Thyroid gland (tissue), 4 donors: ENCODE results near the gene EGFR. TPM values are rescaled to one million over a fixed set of nuclear protein-coding genes. Genes with fewer than 3 reads are reported as not detected.

Source experiments
- DNase-seq, 2 donors: peaks; one replicate each; pipeline ENCODE4 v3.0.0-alpha.2; 2019
- H3K27ac ChIP-seq, 3 donors: fragments of 200-600 bp; sonication (generic); 1 replicate in 2 of 3; 2 replicates in 1 of 3; pipeline ENCODE4 v1.5.1; 2016 to 2019; ENCODE audit warnings: mild to moderate bottlenecking in 1 of 3, moderate library complexity in 1 of 3
- H3K27me3 ChIP-seq: fragments of 200-600 bp; sonication (generic); one replicate; pipeline ENCODE4 v1.5.1; 2019
- H3K36me3 ChIP-seq, 2 donors: fragments of 200-600 bp; sonication (generic); one replicate each; pipeline ENCODE4 v1.5.1; 2016 to 2019
- H3K4me1 ChIP-seq, 2 donors: fragments of 200-600 bp; sonication (generic); one replicate each; pipeline ENCODE4 v1.5.1; 2017 to 2019
- H3K4me3 ChIP-seq, 3 donors: fragments of 200-600 bp; sonication (generic); replicated peaks in 1 of 3; 1 replicate in 2 of 3; 2 replicates in 1 of 3; pipeline ENCODE4 v1.5.1; 2016; ENCODE audit warnings: mild to moderate bottlenecking in 1 of 3
- H3K9me3 ChIP-seq: fragments of 200-600 bp; sonication (generic); one replicate; pipeline ENCODE4 v1.5.1; 2017
- POLR2A ChIP-seq, 2 donors: fragments of 450-650 bp; IDR thresholded peaks; one replicate each; pipeline ENCODE4 v1.6.1; 2017; ENCODE audit warnings: antibody characterized with exemption in 2 of 2, mild to moderate bottlenecking in 2 of 2, moderate library complexity in 1 of 2
- WGBS, 2 donors: methylation state at CpG; one replicate each; pipeline ENCODE4 v1.1.5; 2017; 5-methylcytosine and 5-hydroxymethylcytosine counted together
- intact Hi-C: fragments of 100-400 bp; cut with DNase I; formaldehyde crosslinking; loops from one replicate; pipeline ENCODE4 v1.15.1; 2023
- total RNA-seq, 4 donors: library from RNA; depleted of rRNA; stranded (reverse); fragments of >200 nt; gene quantifications; one replicate each; pipeline ENCODE4 v1.2.3, GENCODE V29; 2016
- TF ChIP-seq, protein P1 (sequence below), 6 experiments: fragments of 200-600 bp in 3 of 6; fragments of 450-650 bp in 3 of 6; sonication (generic) in 3 of 6; IDR thresholded peaks; one replicate each; pipeline ENCODE4 v1.5.1; 2016 to 2019; ENCODE audit warnings: antibody characterized with exemption in 6 of 6, mild to moderate bottlenecking in 2 of 6, inconsistent platforms in 1 of 6, moderate library complexity in 1 of 6

EGFR gene
- total RNA-seq, 4 donors from 2014 or later: 57.5 to 96.2 (median 84.7) TPM

DNA sequence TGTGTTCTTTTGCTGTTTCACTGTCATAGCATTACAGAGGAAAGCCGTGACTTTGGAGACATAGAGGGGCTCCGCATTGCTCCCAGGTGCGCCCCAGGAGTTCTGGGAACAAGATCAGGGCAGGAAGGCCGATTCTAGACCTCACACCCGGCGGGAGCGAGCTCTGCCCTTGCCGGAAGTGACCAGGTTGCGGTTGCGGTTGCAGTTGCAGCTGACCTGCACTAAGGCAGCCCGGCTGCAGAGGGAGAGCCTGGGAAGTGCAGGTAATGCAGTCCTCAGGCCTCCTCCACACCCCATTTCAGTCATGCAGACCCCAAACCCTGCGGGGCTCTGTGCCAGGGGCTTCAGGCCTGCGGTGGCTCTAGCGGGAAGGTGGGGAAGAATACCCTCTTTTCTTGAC, 216.3 kb downstream of the EGFR start:
- Histone ChIP-seq H3K36me3 (no peaks in the 10 kb centered on the region), H3K4me3 (no peak overlapping the region), H3K4me1 (peaks cover 0 to 9% of the 10 kb centered on the region in 2 donors), H3K9me3 (no peaks in the 10 kb centered on the region), H3K27me3 (no peaks in the 10 kb centered on the region), H3K27ac (no peak overlapping the region)
- TF ChIP-seq, protein P1, sequence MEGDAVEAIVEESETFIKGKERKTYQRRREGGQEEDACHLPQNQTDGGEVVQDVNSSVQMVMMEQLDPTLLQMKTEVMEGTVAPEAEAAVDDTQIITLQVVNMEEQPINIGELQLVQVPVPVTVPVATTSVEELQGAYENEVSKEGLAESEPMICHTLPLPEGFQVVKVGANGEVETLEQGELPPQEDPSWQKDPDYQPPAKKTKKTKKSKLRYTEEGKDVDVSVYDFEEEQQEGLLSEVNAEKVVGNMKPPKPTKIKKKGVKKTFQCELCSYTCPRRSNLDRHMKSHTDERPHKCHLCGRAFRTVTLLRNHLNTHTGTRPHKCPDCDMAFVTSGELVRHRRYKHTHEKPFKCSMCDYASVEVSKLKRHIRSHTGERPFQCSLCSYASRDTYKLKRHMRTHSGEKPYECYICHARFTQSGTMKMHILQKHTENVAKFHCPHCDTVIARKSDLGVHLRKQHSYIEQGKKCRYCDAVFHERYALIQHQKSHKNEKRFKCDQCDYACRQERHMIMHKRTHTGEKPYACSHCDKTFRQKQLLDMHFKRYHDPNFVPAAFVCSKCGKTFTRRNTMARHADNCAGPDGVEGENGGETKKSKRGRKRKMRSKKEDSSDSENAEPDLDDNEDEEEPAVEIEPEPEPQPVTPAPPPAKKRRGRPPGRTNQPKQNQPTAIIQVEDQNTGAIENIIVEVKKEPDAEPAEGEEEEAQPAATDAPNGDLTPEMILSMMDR (IDR thresholded peaks at IDR 0.05): no peak
- TF ChIP-seq POLR2A (IDR thresholded peaks at IDR 0.05): no peak
- no peak for DNase-seq
- intact Hi-C loops: no loop called here
- 88 to 92% methylated on average over 9 to 14 of the region's 14 CpGs for WGBS, 2 donors

DNA sequence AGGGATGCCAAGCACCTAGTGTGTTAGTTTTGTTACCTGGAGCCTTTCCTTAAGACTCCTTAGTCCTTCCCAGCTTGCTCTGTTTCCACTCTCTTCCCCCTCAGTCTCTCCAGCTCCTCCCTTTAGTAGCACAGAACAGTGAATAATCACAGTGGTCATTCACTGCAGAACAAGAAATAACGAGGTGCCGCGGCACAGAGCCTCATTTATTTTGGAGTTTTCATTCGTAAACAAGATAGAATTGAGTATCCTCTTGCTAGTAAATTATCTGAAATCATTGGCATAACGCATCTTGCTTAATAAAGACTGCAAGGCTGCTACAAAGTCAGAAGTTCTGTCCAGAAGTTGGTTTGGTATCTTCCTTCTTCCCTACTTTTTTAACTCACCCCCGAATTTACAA, 217.0 kb downstream of the EGFR start:
- Histone ChIP-seq H3K27me3 (no peaks in the 10 kb centered on the region), H3K4me1 (peaks cover 0 to 9% of the 10 kb centered on the region in 2 donors), H3K27ac (no peak overlapping the region), H3K9me3 (no peaks in the 10 kb centered on the region), H3K4me3 (no peak overlapping the region), H3K36me3 (no peaks in the 10 kb centered on the region)
- 86 to 88% methylated on average over 6 of the region's 6 CpGs for WGBS, 2 donors
- intact Hi-C loops: no loop called here
- TF ChIP-seq, protein P1 (IDR thresholded peaks at IDR 0.05): no peak
- TF ChIP-seq POLR2A (IDR thresholded peaks at IDR 0.05): no peak
- no peak for DNase-seq

DNA sequence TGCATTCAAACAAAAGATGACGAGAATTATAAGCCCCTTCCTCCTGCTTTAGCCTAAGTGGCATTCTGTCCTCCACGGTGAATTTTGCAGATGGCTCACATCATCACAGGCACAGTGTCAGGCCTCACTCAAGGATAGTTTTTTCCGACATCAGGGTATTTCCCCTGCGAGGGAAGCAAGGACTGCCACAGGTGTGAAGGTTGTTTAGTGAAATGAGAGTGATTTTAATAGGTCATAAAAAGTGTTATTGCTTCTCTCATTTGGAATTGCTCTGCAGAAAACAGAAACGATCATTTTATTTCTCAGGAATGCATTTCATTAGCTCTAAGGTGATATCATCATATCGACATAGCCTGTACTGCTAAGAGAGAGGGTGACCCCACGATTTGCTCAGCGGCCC, 217.7 kb downstream of the EGFR start:
- no peaks in the 10 kb centered on the region for H3K9me3 ChIP-seq
- no peak overlapping the region for H3K4me3 ChIP-seq
- H3K36me3 ChIP-seq: no peaks in the 10 kb centered on the region
- intact Hi-C loops: no loop called here
- 93% methylated on average over 8 of the region's 8 CpGs for WGBS, 2 donors
- H3K27ac ChIP-seq: no peak overlapping the region
- peaks cover 0 to 9% of the 10 kb centered on the region in 2 donors for H3K4me1 ChIP-seq
- TF ChIP-seq POLR2A (IDR thresholded peaks at IDR 0.05): no peak
- TF ChIP-seq, protein P1 (IDR thresholded peaks at IDR 0.05): no peak
- no peaks in the 10 kb centered on the region for H3K27me3 ChIP-seq
- no peak for DNase-seq

DNA sequence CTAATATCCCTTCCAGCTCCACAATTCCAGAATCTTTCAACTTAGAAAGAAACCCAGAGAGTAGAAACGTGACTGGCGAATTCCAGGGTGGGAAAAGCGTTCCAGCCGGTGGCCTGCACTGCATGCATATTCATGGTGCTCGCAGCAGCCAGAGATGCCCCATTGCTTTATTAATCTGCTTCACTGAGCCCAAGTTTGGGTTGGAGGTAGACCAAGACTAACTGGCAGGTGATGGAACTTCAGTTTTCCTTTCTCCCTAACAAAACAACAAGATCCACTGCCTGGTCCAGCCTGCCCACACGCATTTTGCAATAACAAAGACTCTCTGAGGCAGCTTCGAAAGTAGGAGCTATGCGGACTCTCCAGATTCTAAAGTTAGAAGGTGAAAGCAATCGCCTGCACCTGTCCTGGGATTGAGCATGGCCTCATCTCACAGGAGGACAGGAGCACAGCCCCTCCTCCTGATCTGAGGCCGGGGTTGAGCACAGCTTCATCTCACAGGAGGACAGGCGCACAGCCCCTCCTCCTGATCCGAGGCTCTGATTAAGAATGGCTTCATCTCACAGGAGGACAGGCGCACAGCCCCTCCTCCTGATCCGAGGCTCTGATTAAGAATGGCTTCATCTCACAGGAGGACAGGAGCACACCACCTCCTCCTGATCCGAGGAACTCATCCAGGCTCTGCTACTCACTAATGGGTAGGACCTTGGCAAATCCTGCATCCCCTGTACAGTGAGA, 218.5 kb downstream of the EGFR start:
- Histone ChIP-seq H3K4me1 (peaks cover under 1 to 9% of the 10 kb centered on the region in 2 donors), H3K9me3 (no peaks in the 10 kb centered on the region), H3K27me3 (no peaks in the 10 kb centered on the region), H3K36me3 (no peaks in the 10 kb centered on the region), H3K27ac (no peak overlapping the region), H3K4me3 (no peak overlapping the region)
- intact Hi-C loops: no loop called here
- TF ChIP-seq, protein P1 (IDR thresholded peaks at IDR 0.05): no peak
- no peak for TF ChIP-seq POLR2A (IDR thresholded peaks at IDR 0.05)
- WGBS, 2 donors: 48 to 54% methylated on average over 11 to 12 of the region's 15 CpGs
- DNase-seq: peak; percentile 55 to 70

DNA sequence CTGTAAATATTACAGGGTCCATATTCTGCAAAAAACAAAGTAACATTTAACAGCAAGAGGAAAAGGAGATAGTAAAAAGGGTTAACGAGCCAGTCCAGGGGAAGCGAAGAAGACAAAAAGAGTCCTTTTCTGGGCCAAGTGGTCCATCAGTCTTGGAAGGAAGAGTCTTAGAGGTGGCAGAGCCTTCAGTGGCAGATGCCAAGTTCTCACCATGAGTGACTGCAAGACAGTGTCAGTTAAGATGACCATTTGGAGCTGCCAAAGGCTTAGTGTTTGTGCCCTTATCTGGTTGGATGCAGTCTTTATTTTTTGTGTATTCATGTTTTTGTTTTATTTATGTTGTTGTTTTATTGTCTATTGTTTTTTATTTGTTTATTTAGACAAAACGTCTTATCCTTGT, 220.6 kb downstream of the EGFR start:
- Histone ChIP-seq H3K36me3 (no peaks in the 10 kb centered on the region), H3K27ac (no peak overlapping the region), H3K4me1 (peaks cover 5 to 11% of the 10 kb centered on the region in 2 donors), H3K27me3 (no peaks in the 10 kb centered on the region), H3K4me3 (no peak overlapping the region), H3K9me3 (no peaks in the 10 kb centered on the region)
- 82 to 88% methylated on average over 3 of the region's 3 CpGs for WGBS, 2 donors
- TF ChIP-seq POLR2A (IDR thresholded peaks at IDR 0.05): no peak
- TF ChIP-seq, protein P1 (IDR thresholded peaks at IDR 0.05): no peak
- DNase-seq: no peak
- intact Hi-C loops: no loop called here
